Cardiac muscle cell (in vitro differentiated cells and primary cell): ENCODE data around the gene EIF4G3. TPM values are rescaled to one million over a fixed set of nuclear protein-coding genes. Genes with fewer than 3 reads are reported as not detected.

Experiments
- DNase-seq, 2 donors: peaks; one replicate each; pipeline versions ENCODE4 v3.0.0 to v3.0.0-alpha.2; 2010 to 2017; ENCODE audit warnings: low read depth in 1 of 2, low spot score in 1 of 2
- H3K27ac ChIP-seq: fragments of 200-600 bp; sonication (generic); 2 replicates; pipeline ENCODE4 v1.5.1; 2016
- H3K27me3 ChIP-seq: fragments of 200-600 bp; sonication (generic); 2 replicates; pipeline ENCODE4 v1.6.0; 2016; ENCODE audit warnings: control low read depth
- H3K36me3 ChIP-seq: fragments of 200-600 bp; sonication (generic); 2 replicates; pipeline ENCODE4 v1.5.1; 2016; ENCODE audit warnings: control low read depth
- H3K4me1 ChIP-seq: fragments of 200-600 bp; sonication (generic); 2 replicates; pipeline ENCODE4 v1.8.1; 2017; ENCODE audit warnings: low read depth, mild to moderate bottlenecking, mixed run types
- H3K4me3 ChIP-seq: fragments of 200-600 bp; sonication (generic); 2 replicates; pipeline ENCODE4 v1.5.1; 2016; ENCODE audit warnings: mild to moderate bottlenecking
- H3K9me3 ChIP-seq: fragments of 200-600 bp; sonication (generic); 2 replicates; pipeline ENCODE4 v1.5.1; 2017; ENCODE audit warnings: low read depth, mild to moderate bottlenecking, control low read depth
- polyA plus RNA-seq: library from polyadenylated mRNA; unstranded; fragments of >200 nt; fragmentation: Nextera tagmentation; extraction: Ambion mirVana; gene quantifications from 2 replicates; pipeline ENCODE4 v1.2.1, GENCODE V29; 2016
- total RNA-seq: library from RNA; depleted of rRNA; stranded (reverse); fragments of >200 nt; gene quantifications from 2 replicates; pipeline ENCODE4 v1.2.3, GENCODE V29; 2016
- TF ChIP-seq, protein P1 (sequence below): IDR thresholded peaks from 2 replicates; pipeline ENCODE4 v1.5.1; 2012; ENCODE audit warnings: low read depth, mild to moderate bottlenecking, low read length

The EIF4G3 gene
- total and polyA plus RNA-seq, 2 experiments from 2014 or later: 37.8 to 55.3 TPM

DNA sequence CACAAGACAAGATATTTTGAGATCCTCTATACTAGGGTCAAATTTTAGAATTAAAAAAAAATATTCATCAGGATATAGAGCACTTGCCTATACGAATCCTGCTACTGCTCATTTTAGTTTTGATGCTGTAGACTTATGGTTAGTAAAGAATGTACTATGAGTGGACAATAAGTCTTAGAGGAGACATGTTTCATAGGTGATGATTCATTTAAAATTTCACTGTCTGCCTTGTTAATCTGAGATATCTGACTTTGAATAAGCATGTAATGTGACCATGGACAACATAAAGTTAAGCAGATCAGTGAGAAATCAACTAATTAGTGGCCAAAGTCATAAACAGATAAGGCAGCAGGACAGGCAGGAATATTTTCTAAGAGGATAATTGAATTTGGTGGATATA lies 282.8 kb downstream of the EIF4G3 start:
- no peaks in the 10 kb centered on the region for H3K9me3 ChIP-seq
- TF ChIP-seq, protein P1, sequence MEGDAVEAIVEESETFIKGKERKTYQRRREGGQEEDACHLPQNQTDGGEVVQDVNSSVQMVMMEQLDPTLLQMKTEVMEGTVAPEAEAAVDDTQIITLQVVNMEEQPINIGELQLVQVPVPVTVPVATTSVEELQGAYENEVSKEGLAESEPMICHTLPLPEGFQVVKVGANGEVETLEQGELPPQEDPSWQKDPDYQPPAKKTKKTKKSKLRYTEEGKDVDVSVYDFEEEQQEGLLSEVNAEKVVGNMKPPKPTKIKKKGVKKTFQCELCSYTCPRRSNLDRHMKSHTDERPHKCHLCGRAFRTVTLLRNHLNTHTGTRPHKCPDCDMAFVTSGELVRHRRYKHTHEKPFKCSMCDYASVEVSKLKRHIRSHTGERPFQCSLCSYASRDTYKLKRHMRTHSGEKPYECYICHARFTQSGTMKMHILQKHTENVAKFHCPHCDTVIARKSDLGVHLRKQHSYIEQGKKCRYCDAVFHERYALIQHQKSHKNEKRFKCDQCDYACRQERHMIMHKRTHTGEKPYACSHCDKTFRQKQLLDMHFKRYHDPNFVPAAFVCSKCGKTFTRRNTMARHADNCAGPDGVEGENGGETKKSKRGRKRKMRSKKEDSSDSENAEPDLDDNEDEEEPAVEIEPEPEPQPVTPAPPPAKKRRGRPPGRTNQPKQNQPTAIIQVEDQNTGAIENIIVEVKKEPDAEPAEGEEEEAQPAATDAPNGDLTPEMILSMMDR: no peak
- H3K36me3 ChIP-seq: peaks cover 25% of the 10 kb centered on the region
- H3K4me1 ChIP-seq: peaks cover 12% of the 10 kb centered on the region
- DNase-seq: no peak
- no peak overlapping the region for H3K27ac ChIP-seq
- no peak overlapping the region for H3K4me3 ChIP-seq
- H3K27me3 ChIP-seq: no peaks in the 10 kb centered on the region

DNA sequence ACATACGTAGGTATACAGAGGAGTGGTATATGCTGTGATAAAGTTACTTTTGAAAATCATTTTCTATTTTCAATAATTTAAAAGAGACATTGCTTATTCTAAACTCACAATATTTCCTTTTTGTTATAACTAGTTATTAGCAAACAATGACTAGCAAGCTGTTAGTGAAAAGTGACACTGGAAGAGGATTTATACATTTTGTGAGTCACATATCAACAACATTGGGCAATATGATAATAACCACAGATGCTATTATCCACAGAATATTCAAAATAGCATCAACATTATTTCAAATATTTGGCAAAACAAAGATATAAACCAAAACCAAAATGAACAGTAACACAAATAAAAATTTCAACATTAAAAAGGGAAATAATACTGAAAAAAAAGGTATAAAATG lies 285.6 kb downstream of the EIF4G3 start:
- Histone ChIP-seq H3K36me3 (peaks cover 25% of the 10 kb centered on the region), H3K9me3 (no peaks in the 10 kb centered on the region), H3K4me1 (peaks cover 12% of the 10 kb centered on the region), H3K27me3 (no peaks in the 10 kb centered on the region), H3K4me3 (no peak overlapping the region), H3K27ac (no peak overlapping the region)
- no peak for DNase-seq
- TF ChIP-seq, protein P1: no peak

DNA sequence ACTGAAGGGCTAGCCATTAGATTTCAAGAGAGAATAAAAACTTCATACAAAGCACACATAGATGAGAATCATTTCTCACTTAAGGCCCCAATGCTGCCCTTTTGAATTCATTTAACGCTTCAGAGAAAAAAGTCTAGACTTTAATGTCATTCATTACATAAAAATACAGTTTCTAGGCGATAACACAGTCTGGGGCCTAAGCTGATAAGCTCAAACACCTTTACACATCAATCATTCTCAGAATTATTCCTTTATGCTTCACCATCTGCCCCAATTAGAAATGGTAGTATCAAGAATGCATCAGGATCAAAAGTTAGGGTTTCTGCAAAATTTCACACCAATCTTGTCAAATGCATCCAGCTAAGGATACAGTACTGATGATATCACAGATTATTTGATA lies 289.5 kb downstream of the EIF4G3 start:
- no peak for DNase-seq
- H3K4me1 ChIP-seq: no peaks in the 10 kb centered on the region
- H3K27ac ChIP-seq: no peak overlapping the region
- peaks cover 13% of the 10 kb centered on the region for H3K36me3 ChIP-seq
- TF ChIP-seq, protein P1: no peak
- no peaks in the 10 kb centered on the region for H3K27me3 ChIP-seq
- no peaks in the 10 kb centered on the region for H3K9me3 ChIP-seq
- H3K4me3 ChIP-seq: no peak overlapping the region

DNA sequence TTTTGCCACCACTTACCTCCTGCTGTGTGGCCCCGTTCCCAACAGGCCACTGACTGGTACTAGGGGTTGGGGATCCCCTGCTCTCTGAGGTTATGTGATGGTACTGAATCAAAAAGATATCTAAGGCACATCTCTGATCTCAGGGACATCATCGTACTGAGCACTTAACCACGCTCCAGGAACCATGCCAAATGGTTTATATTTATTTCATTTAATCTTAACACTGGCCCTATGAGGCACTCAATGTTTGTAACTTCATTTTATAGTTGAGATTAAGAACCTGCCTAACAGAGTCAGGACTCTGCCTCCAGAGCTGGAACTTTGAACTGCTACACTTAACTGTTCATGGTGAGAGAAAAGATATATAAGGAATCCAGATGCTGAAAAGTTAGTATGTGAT lies 291.6 kb downstream of the EIF4G3 start:
- Histone ChIP-seq H3K4me3 (no peak overlapping the region), H3K36me3 (peaks cover 4% of the 10 kb centered on the region), H3K27ac (no peak overlapping the region), H3K9me3 (no peaks in the 10 kb centered on the region), H3K27me3 (no peaks in the 10 kb centered on the region), H3K4me1 (no peaks in the 10 kb centered on the region)
- TF ChIP-seq, protein P1: no peak
- peak in 1 of 2 donors; percentile 41 for DNase-seq

DNA sequence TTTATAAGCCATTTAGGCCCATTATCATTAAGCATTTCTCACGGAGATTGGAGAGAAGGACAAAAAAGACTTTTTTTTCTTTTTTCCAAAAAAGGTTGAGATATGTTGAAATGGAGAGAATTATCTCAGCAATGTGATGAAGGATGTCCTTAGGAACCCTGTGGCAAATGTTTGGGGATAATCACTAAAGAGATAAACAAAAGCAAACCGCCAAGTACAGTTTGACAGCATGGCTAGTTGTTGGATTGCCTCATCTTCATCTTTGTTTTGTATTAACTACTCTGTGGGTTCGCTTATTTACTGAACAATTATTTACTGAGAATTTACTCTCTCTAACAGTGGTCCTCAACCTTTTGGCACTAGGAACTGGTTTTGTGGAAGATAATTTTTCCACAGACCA lies 292.2 kb downstream of the EIF4G3 start:
- TF ChIP-seq, protein P1: no peak
- Histone ChIP-seq H3K36me3 (peaks cover 6% of the 10 kb centered on the region), H3K9me3 (no peaks in the 10 kb centered on the region), H3K4me1 (no peaks in the 10 kb centered on the region), H3K4me3 (no peak overlapping the region), H3K27me3 (no peaks in the 10 kb centered on the region), H3K27ac (no peak overlapping the region)
- peak in 1 of 2 donors; percentile 29 for DNase-seq

DNA sequence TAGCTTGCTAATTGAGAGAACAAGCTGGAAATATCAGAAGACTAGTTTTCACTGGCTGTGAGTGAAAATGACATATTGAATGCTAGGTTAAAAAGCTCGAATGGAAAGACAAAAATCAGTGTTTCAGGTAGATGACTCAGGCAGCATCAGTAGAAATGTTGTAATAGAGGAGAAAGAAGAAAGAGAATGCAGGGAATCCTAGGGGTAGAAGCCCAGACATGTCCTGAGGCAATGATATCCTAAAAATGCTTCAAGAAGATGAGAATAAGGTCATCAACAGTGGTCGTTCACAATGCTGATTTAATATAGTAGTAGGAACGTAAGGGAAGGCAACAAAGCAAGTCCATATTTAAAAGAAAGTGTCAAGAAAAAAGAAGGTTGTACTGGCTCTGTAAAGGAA lies 292.9 kb downstream of the EIF4G3 start:
- Histone ChIP-seq H3K27ac (no peak overlapping the region), H3K4me1 (no peaks in the 10 kb centered on the region), H3K4me3 (no peak overlapping the region), H3K9me3 (no peaks in the 10 kb centered on the region), H3K27me3 (no peaks in the 10 kb centered on the region), H3K36me3 (peaks cover 12% of the 10 kb centered on the region)
- DNase-seq: no peak
- TF ChIP-seq, protein P1: no peak
